ENCODE results near the gene OR10X1.

DNA sequence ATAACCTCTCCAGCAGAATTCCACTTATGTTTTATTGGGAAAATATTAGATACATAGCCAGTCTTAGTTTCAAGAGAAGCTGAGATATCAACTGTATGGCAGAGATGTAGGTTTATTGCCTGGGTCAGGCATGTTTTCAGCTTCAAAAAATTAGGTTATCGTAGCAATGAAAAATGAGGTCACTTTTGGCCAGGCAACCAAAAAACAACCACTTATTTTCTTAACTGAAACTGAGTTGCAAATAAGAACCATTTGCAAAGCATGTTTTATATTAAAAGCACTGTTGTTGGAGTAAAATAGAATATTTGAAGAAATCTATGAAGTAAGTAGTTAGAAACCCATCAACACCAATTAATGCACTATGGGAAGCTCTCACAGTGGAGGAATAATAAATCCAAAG lies 20.0 kb downstream of the OR10X1 start:
- TF ChIP-seq, protein P1, sequence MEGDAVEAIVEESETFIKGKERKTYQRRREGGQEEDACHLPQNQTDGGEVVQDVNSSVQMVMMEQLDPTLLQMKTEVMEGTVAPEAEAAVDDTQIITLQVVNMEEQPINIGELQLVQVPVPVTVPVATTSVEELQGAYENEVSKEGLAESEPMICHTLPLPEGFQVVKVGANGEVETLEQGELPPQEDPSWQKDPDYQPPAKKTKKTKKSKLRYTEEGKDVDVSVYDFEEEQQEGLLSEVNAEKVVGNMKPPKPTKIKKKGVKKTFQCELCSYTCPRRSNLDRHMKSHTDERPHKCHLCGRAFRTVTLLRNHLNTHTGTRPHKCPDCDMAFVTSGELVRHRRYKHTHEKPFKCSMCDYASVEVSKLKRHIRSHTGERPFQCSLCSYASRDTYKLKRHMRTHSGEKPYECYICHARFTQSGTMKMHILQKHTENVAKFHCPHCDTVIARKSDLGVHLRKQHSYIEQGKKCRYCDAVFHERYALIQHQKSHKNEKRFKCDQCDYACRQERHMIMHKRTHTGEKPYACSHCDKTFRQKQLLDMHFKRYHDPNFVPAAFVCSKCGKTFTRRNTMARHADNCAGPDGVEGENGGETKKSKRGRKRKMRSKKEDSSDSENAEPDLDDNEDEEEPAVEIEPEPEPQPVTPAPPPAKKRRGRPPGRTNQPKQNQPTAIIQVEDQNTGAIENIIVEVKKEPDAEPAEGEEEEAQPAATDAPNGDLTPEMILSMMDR (conservative IDR thresholded peaks at IDR 0.05; ENCODE audit: low read length): no peak
- no peak for TF ChIP-seq EZH2phosphoT487 (IDR thresholded peaks at IDR 0.05; ENCODE audit: borderline replicate concordance)
